Spleen (tissue), 11 donors: Measurements from ENCODE around the gene MYO10. TPM values are rescaled to one million over a fixed set of nuclear protein-coding genes. Genes with fewer than 3 reads are reported as not detected.

ENCODE experiments used
- DNase-seq: peaks from one replicate; pipeline ENCODE4 v3.0.0-alpha.2; 2020
- H3K27ac ChIP-seq, 8 donors: fragments of 200-600 bp; sonication (generic) in 7 of 8; 1 replicate in 4 of 8; 2 replicates in 4 of 8; pipeline versions ENCODE4 v1.5.0 to v1.8.0; 2016 to 2021; ENCODE audit warnings: inconsistent platforms in 4 of 8, mild to moderate bottlenecking in 4 of 8, moderate library complexity in 1 of 8
- H3K27me3 ChIP-seq, 7 donors: fragments of 200-600 bp; sonication (generic) in 6 of 7; replicated peaks in 1 of 7; 1 replicate in 4 of 7; 2 replicates in 3 of 7; pipeline versions ENCODE4 v1.5.0 to v1.8.0; 2016 to 2021; ENCODE audit warnings: inconsistent platforms in 3 of 7, mild to moderate bottlenecking in 1 of 7
- H3K36me3 ChIP-seq, 6 donors: fragments of 200-600 bp; sonication (generic) in 5 of 6; 1 replicate in 4 of 6; 2 replicates in 2 of 6; pipeline versions ENCODE4 v1.5.0 to v1.8.0; 2016 to 2021; ENCODE audit warnings: inconsistent platforms in 2 of 6
- H3K4me1 ChIP-seq, 6 donors: fragments of 200-600 bp; sonication (generic) in 5 of 6; 1 replicate in 3 of 6; 2 replicates in 3 of 6; pipeline versions ENCODE4 v1.5.0 to v1.8.0; 2016 to 2021; ENCODE audit warnings: inconsistent platforms in 3 of 6
- H3K4me3 ChIP-seq, 8 donors: fragments of 200-600 bp; sonication (generic) in 7 of 8; 1 replicate in 4 of 8; 2 replicates in 4 of 8; pipeline versions ENCODE4 v1.5.0 to v1.8.0; 2016 to 2021; ENCODE audit warnings: inconsistent platforms in 4 of 8, mild to moderate bottlenecking in 4 of 8, moderate library complexity in 2 of 8
- H3K9me3 ChIP-seq, 8 donors: fragments of 200-600 bp; sonication (generic) in 7 of 8; 1 replicate in 4 of 8; 2 replicates in 4 of 8; pipeline versions ENCODE4 v1.5.0 to v1.8.0; 2016 to 2021; ENCODE audit warnings: inconsistent platforms in 4 of 8
- POLR2A ChIP-seq, 3 donors: fragments of 450-650 bp; IDR thresholded peaks; one replicate each; pipeline ENCODE4 v1.5.1; 2017; ENCODE audit warnings: antibody characterized with exemption in 3 of 3, mild to moderate bottlenecking in 1 of 3
- POLR2AphosphoS5 ChIP-seq, 3 donors: sonication (generic); formaldehyde crosslinking; IDR thresholded peaks; one replicate each; pipeline ENCODE4 v1.5.1; 2017; ENCODE audit warnings: antibody characterized with exemption in 3 of 3
- WGBS, 5 donors: extraction: QIAGEN DNeasy Blood & Tissue Kit in 3 of 5; methylation state at CpG; one replicate each; pipeline versions ENCODE4 v1.1.5 to v1.1.7; 2013 to 2018; 5-methylcytosine and 5-hydroxymethylcytosine counted together
- intact Hi-C: fragments of 100-400 bp; cut with DNase I; formaldehyde crosslinking; loops from one replicate; pipeline ENCODE4 v1.15.0; 2023; ENCODE audit warnings: low total_unique reads
- polyA plus RNA-seq, 3 donors: library from polyadenylated mRNA; stranded (reverse); fragments of 200-250 nt; gene quantifications; one replicate each; pipeline ENCODE4 v1.2.1, GENCODE V29; 2013
- total RNA-seq, 7 donors: library from RNA; depleted of rRNA in 3 of 7; stranded (reverse); fragments of >200 nt in 3 of 7; fragmentation: NEBNext Ultra II Directional in 4 of 7; extraction: Animal tissue kit (Norgen Biotek cat#: 25700) in 4 of 7; gene quantifications; one replicate each; pipeline versions ENCODE4 v1.1.0 to v1.2.1, GENCODE V29; 2016 to 2021
- TF ChIP-seq, protein P1 (sequence below), 11 experiments: fragments of 200-600 bp in 7 of 11; fragments of 450-650 bp in 4 of 11; sonication (generic) in 4 of 11; IDR thresholded peaks in 8 of 11; conservative IDR thresholded peaks in 3 of 11; 1 replicate in 7 of 11; 2 replicates in 4 of 11; pipeline versions ENCODE4 v1.4.0 to v1.8.0; 2016 to 2021; ENCODE audit warnings: antibody characterized with exemption in 11 of 11, inconsistent platforms in 4 of 11, mild to moderate bottlenecking in 1 of 11
- donor health status: healthy with polysubstance abuse.
- donor health status: DM: no; HTN: no; CAD: no; lungs with moderate emphysema.
- donor health status: DM: no; HTN: no; CAD: no.
- donor health status: Bipolar disorder and iron deficiency.
- donor health status: healthy.
- donor health status: DM: no; HTN: no; CAD: no.
- donor health status: DM: yes; HTN: yes; CAD: no.

The MYO10 gene
- total and polyA plus RNA-seq, 10 donors: 1.1 to 72.8 (median 32.7) TPM

DNA sequence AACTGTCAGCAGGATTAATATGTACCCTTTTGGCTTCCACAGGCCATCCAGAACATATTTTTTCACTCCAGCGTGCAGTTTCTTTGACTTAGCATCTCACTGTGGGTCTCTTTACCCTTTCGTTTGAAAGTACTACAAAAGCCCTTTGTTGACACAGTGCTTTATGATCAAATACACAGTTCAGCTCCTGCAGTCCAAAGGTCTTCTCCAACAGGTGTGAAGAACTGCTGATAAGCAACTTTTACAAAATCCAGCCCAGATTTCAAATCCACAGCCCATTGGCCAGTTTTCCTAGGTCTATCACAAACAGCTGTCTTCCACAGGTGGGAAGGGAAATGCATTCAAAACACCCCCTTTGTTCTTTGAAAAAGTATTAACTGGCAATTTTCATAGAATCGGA, 54.8 kb downstream of the MYO10 start:
- Histone ChIP-seq H3K27ac (no peak overlapping the region), H3K4me1 (peaks cover 0 to 11% (median 0%) of the 10 kb centered on the region in 6 donors), H3K36me3 (peaks cover 0 to 7% (median 0%) of the 10 kb centered on the region in 6 donors), H3K9me3 (no peaks in the 10 kb centered on the region), H3K27me3 (no peaks in the 10 kb centered on the region), H3K4me3 (no peak overlapping the region)
- no peak for DNase-seq
- intact Hi-C loops: no loop called here
- TF ChIP-seq POLR2AphosphoS5 (IDR thresholded peaks at IDR 0.05) (no peak), POLR2A (IDR thresholded peaks at IDR 0.05) (no peak)
- TF ChIP-seq, protein P1, sequence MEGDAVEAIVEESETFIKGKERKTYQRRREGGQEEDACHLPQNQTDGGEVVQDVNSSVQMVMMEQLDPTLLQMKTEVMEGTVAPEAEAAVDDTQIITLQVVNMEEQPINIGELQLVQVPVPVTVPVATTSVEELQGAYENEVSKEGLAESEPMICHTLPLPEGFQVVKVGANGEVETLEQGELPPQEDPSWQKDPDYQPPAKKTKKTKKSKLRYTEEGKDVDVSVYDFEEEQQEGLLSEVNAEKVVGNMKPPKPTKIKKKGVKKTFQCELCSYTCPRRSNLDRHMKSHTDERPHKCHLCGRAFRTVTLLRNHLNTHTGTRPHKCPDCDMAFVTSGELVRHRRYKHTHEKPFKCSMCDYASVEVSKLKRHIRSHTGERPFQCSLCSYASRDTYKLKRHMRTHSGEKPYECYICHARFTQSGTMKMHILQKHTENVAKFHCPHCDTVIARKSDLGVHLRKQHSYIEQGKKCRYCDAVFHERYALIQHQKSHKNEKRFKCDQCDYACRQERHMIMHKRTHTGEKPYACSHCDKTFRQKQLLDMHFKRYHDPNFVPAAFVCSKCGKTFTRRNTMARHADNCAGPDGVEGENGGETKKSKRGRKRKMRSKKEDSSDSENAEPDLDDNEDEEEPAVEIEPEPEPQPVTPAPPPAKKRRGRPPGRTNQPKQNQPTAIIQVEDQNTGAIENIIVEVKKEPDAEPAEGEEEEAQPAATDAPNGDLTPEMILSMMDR (IDR thresholded peaks at IDR 0.05 in 8 of 11, conservative IDR thresholded peaks at IDR 0.05 in 3 of 11): no peak
- WGBS, 5 donors: 81 to 91% (median 86%) methylated on average over 3 of the region's 3 CpGs

- intact Hi-C loops: no loop called here
- Histone ChIP-seq H3K9me3 (peaks cover 0 to under 1% (median 0%) of the 10 kb centered on the region in 8 donors), H3K27ac (no peak overlapping the region), H3K36me3 (peaks cover 0 to 12% (median 0%) of the 10 kb centered on the region in 6 donors), H3K27me3 (no peaks in the 10 kb centered on the region), H3K4me1 (peaks cover 0 to 8% (median 0%) of the 10 kb centered on the region in 6 donors), H3K4me3 (no peak overlapping the region)
- DNase-seq: no peak
- 80 to 94% (median 89%) methylated on average over 3 of the region's 3 CpGs for WGBS, 5 donors
- TF ChIP-seq, protein P1 (IDR thresholded peaks at IDR 0.05 in 8 of 11, conservative IDR thresholded peaks at IDR 0.05 in 3 of 11): no peak
- no peak for TF ChIP-seq POLR2A (IDR thresholded peaks at IDR 0.05)
- TF ChIP-seq POLR2AphosphoS5 (IDR thresholded peaks at IDR 0.05): no peak
These were observed 55.5 kb downstream of the MYO10 start for GRCh38 chr5:16880547-16880946.

DNA sequence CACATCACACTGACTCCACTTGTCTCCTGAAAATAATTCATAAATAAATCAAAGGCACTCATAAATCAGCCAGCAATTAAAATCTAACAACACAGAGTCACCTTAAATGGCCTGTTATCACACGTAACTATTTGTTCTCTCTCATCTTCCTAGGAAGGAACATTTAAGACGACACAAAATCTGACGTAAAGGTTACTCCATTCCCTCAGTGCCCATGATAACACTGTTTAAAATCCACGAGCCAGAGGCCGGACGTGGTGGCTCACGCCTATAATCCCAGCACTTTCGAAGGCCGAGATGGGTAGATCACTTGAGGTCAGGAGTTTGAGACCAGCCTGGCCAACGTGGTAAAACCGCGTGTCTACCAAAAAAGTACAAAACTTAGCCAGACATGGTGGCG, 56.4 kb downstream of the MYO10 start:
- Histone ChIP-seq H3K9me3 (peaks cover 0 to 3% (median 0%) of the 10 kb centered on the region in 8 donors), H3K4me1 (peaks cover 0 to 5% (median 0%) of the 10 kb centered on the region in 6 donors), H3K27ac (no peak overlapping the region), H3K36me3 (peaks cover 0 to 18% (median 0%) of the 10 kb centered on the region in 6 donors), H3K4me3 (no peak overlapping the region), H3K27me3 (no peaks in the 10 kb centered on the region)
- TF ChIP-seq POLR2AphosphoS5 (IDR thresholded peaks at IDR 0.05) (no peak), POLR2A (IDR thresholded peaks at IDR 0.05) (no peak)
- TF ChIP-seq, protein P1 (IDR thresholded peaks at IDR 0.05 in 8 of 11, conservative IDR thresholded peaks at IDR 0.05 in 3 of 11): no peak
- intact Hi-C loops: no loop called here
- 91 to 96% (median 94%) methylated on average over 13 of the region's 13 CpGs for WGBS, 5 donors
- DNase-seq: no peak

- Histone ChIP-seq H3K36me3 (peaks cover 0 to 22% (median 0%) of the 10 kb centered on the region in 6 donors), H3K4me3 (no peak overlapping the region), H3K27me3 (no peaks in the 10 kb centered on the region), H3K27ac (no peak overlapping the region), H3K9me3 (peaks cover 0 to 7% (median 0%) of the 10 kb centered on the region in 8 donors), H3K4me1 (peaks cover 0 to under 1% (median 0%) of the 10 kb centered on the region in 6 donors)
- intact Hi-C loops: no loop called here
- 88 to 97% (median 93%) methylated on average over 1 of the region's 1 CpG for WGBS, 5 donors
- TF ChIP-seq, protein P1 (IDR thresholded peaks at IDR 0.05 in 8 of 11, conservative IDR thresholded peaks at IDR 0.05 in 3 of 11): no peak
- TF ChIP-seq POLR2A (IDR thresholded peaks at IDR 0.05) (no peak), POLR2AphosphoS5 (IDR thresholded peaks at IDR 0.05) (no peak)
- no peak for DNase-seq
These were observed 56.9 kb downstream of the MYO10 start for GRCh38 chr5:16879191-16879590.
